Muscle layer of duodenum (tissue), 2 donors: Measurements from ENCODE around the gene CSDE1.

Experiments used
- H3K27ac ChIP-seq: one replicate; pipeline ENCODE4 v1.7.0; 2013; ENCODE audit warnings: mild to moderate bottlenecking, low read length
- H3K27me3 ChIP-seq: one replicate; pipeline ENCODE4 v1.7.0; 2013; ENCODE audit warnings: low read depth, mild to moderate bottlenecking, control low read depth, low read length
- H3K36me3 ChIP-seq, 2 donors: one replicate each; pipeline ENCODE4 v1.7.0; 2013; ENCODE audit warnings: low read length in 2 of 2, control low read depth in 1 of 2, mild to moderate bottlenecking in 1 of 2; ENCODE audit not compliant: insufficient read depth in 2 of 2, control insufficient read depth in 1 of 2
- H3K4me1 ChIP-seq, 2 donors: one replicate each; pipeline ENCODE4 v1.7.0; 2013; ENCODE audit warnings: low read length in 2 of 2, mild to moderate bottlenecking in 2 of 2, control low read depth in 1 of 2, moderate library complexity in 1 of 2; ENCODE audit not compliant: insufficient read depth in 2 of 2, control insufficient read depth in 1 of 2
- H3K4me3 ChIP-seq, 2 donors: one replicate each; pipeline ENCODE4 v1.7.0; 2013; ENCODE audit warnings: low read length in 2 of 2, low read depth in 1 of 2, mild to moderate bottlenecking in 1 of 2
- H3K9me3 ChIP-seq, 2 donors: one replicate each; pipeline ENCODE4 v1.7.0; 2013; ENCODE audit warnings: low read length in 2 of 2, control low read depth in 1 of 2, mild to moderate bottlenecking in 1 of 2; ENCODE audit not compliant: control insufficient read depth in 1 of 2
- donor health status: healthy.

The CSDE1 gene

DNA sequence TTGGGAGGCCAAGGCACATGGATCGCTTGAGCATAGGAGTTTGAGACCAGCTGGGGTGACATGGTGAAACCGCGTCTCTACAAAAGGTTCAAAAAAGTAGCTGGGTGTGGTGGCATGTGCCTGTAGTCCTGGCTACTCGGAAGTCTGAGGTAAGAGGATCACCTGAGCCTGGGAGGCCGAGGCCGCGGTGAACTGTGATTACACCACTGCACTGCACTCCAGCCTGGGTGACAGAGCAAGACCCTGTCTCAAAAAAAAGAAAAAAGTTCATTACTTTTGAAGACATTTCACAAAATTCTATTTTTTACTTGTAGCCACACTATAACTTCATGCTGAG lies 85.9 kb downstream of the CSDE1 start:
- Histone ChIP-seq H3K27me3 (no peaks in the 10 kb centered on the region), H3K4me3 (no peak overlapping the region), H3K36me3 (no peaks in the 10 kb centered on the region), H3K4me1 (no peaks in the 10 kb centered on the region), H3K9me3 (no peaks in the 10 kb centered on the region), H3K27ac (no peak overlapping the region)

DNA sequence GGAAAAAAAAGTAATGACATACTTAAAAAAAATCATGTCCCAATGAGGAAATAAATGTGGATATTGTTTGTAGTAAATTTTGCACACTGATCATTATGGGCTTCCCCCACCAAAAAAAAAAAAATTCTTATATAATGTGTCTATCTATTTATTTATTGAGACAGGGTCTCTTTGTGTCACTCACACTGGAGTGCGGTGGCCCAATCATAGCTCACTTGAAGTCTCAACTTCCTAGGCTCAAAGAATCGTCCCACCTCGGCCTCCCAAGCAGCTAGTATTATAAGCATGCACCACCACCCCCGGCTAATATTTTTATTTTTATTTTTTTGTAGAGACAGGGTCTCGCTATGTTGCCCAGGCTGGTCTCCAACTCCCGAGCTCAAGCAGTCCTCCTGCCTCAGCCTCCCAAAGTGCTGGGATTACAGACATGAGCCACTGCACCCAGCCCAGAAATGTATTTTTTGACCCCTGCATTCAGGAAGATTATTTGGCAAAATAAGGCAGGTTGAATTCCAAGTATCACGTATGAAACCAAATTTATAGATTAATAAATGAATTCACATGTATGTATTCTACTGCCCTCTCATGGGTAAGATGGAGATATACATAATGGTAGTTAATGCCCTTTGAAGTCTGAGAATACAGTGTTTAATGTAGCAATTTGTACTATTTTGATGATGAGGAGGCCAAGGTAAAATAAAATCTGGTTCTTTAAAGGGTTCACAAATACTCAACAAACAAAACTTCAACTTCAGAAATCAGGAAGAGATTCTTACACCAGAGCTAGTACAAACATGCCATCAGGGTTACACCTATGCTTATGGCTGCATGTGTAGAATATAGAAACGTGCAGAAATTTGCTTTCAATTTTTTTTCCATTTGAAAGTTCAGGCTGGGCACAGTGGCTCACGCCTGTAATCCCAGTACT lies 86.5 kb downstream of the CSDE1 start:
- Histone ChIP-seq H3K9me3 (no peaks in the 10 kb centered on the region), H3K4me1 (no peaks in the 10 kb centered on the region), H3K27me3 (no peaks in the 10 kb centered on the region), H3K4me3 (no peak overlapping the region), H3K36me3 (no peaks in the 10 kb centered on the region), H3K27ac (no peak overlapping the region)

DNA sequence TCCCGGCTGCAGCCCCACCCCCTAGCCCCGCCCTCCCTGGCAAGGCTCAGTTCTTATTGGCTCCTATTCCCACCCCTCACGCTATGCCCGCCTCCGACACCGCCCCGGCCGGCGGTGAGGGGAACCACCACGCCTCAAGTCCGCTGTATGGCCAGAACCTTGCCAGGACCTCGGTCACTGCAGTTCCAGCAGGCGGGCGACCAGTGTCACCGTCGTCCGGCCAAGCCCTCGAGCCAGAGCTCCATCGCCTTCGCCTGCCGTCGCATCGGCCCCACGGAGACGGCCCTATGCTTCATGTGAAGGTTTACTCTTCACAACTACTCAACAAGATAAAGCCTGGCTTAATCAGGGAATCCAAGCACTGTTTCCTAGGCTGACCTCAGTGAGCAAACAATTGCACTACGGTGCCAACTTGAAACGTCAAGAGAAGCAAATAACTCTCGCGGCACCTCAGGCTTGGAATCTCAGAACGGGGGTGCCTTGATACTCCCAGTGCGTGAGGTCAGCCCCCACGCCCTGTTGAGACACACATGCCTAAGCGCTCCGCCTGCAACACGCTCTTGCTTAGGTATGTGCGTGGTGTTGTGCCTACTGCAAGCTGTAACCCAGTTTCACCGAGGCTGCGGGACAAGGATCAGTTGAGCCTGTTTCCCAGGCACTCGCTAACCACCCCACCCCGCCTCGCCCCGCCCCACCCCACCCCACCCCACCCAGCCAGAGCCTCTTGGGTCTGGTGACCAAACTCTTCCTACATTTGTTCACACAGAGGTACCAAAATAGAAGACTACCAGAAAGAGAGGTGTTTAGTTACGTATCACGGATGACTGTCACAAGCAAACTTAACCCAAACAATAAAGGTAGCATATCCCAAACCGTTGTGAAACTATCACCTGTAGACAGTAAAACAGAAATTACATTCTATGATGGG lies 87.4 kb downstream of the CSDE1 start:
- Histone ChIP-seq H3K27ac (no peak overlapping the region), H3K4me3 (peak overlapping the region; percentile 77 to 89), H3K36me3 (no peaks in the 10 kb centered on the region), H3K4me1 (no peaks in the 10 kb centered on the region), H3K9me3 (no peaks in the 10 kb centered on the region), H3K27me3 (no peaks in the 10 kb centered on the region)

DNA sequence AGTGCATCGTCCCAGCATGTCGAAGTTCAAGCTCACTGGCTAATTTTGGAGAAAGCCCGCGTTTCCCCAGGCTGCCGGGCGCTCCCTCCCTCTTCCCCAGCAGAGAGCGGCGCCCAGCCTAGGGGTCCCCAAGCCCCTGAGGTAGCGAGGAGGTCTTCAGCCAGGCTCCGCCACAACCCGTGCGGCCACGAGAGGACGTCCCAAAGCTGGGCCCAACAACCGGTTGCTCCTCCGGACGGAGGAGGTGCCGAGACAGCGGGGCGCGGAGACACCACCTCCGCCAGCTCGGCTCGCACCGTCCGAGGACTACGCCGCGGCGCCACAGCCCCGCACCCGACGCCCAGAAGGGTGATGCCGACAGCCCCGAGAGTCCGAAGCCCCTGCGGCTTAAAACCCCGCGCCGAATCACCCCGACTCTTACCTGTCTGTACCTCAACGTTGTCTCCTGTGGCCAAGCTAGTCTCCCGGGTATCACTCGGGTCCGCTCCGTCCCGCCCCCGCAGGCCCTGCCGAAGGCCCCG lies 88.2 kb downstream of the CSDE1 start, which contains the start of gene DENND2C:
DENND2C (minus strand) TSS at position 488 of the 521 bp plus-strand sequence. CDS start 44,065 bp downstream, outside the sequence.
- Histone ChIP-seq H3K36me3 (no peaks in the 10 kb centered on the region), H3K9me3 (no peaks in the 10 kb centered on the region), H3K27me3 (no peaks in the 10 kb centered on the region), H3K27ac (no peak within 1 kb of the TSS), H3K4me1 (no peaks in the 10 kb centered on the region), H3K4me3 (peak within 1 kb of the TSS; percentile 77 to 89)

DNA sequence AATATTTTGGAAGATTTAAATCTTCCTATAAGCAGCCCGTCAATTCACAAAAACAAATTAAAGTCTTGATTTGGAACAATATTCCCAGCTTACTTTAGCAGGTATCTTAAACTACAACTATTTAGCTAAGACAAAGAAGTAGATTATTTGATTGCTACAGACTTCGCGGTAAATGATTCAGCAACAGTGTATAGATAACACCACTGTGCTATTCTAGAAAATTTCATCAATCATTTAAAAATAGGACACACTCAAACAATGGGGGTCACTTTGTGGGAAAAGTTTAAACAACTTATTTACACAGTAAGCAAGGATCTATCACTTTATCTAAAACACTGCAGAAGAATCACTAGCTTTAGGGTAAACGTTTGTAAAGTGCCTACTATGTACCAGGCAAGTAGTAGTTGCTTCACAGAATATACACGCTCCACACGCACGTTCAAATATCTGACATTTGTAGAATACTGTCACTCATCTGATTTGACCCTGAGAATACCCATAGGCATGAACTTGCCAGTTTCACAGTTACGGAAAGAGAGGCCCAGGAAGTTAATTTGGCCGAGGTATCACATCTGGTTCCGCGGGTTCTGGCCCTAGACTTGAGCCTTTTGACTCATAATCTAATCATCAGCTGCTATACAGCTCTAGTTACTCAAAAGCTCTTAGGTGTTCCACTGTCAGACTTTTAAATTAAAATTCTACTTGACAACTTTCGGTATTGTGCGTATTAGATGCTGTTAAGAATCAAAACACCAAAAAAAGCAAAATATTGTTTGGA lies 88.8 kb downstream of the CSDE1 start:
- Histone ChIP-seq H3K4me3 (peak overlapping the region; percentile 77 to 89), H3K27ac (no peak overlapping the region), H3K36me3 (no peaks in the 10 kb centered on the region)

DNA sequence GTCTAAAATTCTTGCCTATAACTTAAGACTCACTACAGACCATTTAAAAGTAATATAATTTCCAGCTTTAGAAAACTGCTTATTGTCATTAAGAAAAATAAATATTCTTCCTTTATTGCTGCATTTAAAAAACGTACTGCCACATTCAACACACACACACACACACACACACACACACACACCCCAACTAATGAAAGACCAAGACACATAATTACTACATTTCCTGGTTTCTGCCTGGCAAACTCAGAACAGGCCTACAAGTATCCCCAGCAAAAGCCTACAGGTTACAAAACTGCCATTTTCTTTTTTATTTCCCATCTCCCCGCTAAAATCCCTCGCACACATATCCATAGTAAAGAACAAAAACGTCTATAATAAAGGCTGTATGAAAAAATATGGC lies 89.4 kb downstream of the CSDE1 start:
- Histone ChIP-seq H3K4me1 (no peaks in the 10 kb centered on the region), H3K36me3 (no peaks in the 10 kb centered on the region), H3K9me3 (no peaks in the 10 kb centered on the region), H3K27ac (no peak overlapping the region), H3K27me3 (no peaks in the 10 kb centered on the region), H3K4me3 (no peak overlapping the region)

More for the DNA sequence above, 88.8 kb downstream of the CSDE1 start:
- Histone ChIP-seq H3K27me3 (no peaks in the 10 kb centered on the region), H3K4me1 (no peaks in the 10 kb centered on the region), H3K9me3 (no peaks in the 10 kb centered on the region)

DNA sequence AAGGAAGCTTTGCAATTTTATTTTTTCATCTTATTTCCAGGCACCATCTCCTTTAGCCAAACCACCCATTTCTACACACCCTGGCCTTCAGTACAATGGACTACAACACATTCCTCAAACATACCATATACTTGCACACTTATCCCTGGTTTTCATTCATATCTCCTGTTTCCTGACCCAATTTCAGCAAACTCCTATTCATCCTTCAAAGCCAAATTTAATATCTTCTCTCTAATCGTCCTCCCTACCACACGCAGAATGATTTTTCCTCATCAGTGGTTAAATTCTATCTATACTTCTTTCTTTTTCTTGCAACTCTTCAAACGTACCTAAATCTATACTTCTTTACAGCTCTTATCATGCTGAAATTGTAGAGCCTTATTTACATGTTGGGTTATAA lies 90.8 kb downstream of the CSDE1 start:
- Histone ChIP-seq H3K36me3 (no peaks in the 10 kb centered on the region), H3K4me1 (no peaks in the 10 kb centered on the region), H3K27me3 (no peaks in the 10 kb centered on the region), H3K4me3 (no peak overlapping the region), H3K9me3 (no peaks in the 10 kb centered on the region), H3K27ac (no peak overlapping the region)
